Fibroblast of skin of scalp (primary cell): ENCODE measurements around the gene GGT7. TPM values are rescaled to one million over a fixed set of nuclear protein-coding genes. Genes with fewer than 3 reads are reported as not detected.
A peak's percentile ranks its signal among the peaks of the same experiment; 100 is the strongest.
"Not testable (repeated sequence)": the region's sequence is repeated elsewhere in the genome, so short reads cannot be mapped to it uniquely, and the experiment has no call there.

Source experiments
- DNase-seq: peaks from one replicate; pipeline ENCODE4 v3.0.0-alpha.2; 2013
- polyA plus RNA-seq, 2 experiments: library from polyadenylated mRNA; unstranded; fragments of 120-200 nt; gene quantifications; one replicate each; pipeline ENCODE4 v1.2.1, GENCODE V29; 2013; ENCODE audit not compliant: insufficient read length in 2 of 2

Gene GGT7
- 29.4 TPM for polyA plus RNA-seq (2013, experiment 1 of 2; ENCODE audit: insufficient read length)
- 25.9 TPM for polyA plus RNA-seq (2013, experiment 2 of 2; ENCODE audit: insufficient read length)

GRCh38 chr20:34872622-34873224, at the start of gene GGT7:
GGT7 (minus strand) TSS chr20:34872856; CDS start chr20:34872815, 41 bp downstream.
- peak; percentile 77 for DNase-seq

- peak; percentile 10 for DNase-seq
Measured at GRCh38 chr20:34921436-34921835, 48.8 kb upstream of the GGT7 start.

- DNase-seq = no peak
Measured at GRCh38 chr20:34920055-34920454, 47.4 kb upstream of the GGT7 start.

GRCh38 chr20:34916774-34917354, 44.2 kb upstream of the GGT7 start:
- DNase-seq = no peak

GRCh38 chr20:34915749-34916455, 43.2 kb upstream of the GGT7 start:
- DNase-seq = no peak

- no peak for DNase-seq
Measured at GRCh38 chr20:34915131-34915530, 42.5 kb upstream of the GGT7 start.

GRCh38 chr20:34907616-34908469, 35.2 kb upstream of the GGT7 start:
- peak; percentile 93 for DNase-seq

GRCh38 chr20:34904202-34904621, 31.6 kb upstream of the GGT7 start:
- DNase-seq = no peak

- DNase-seq = not testable (repeated sequence)
Measured at GRCh38 chr20:34898731-34899130, 26.1 kb upstream of the GGT7 start.

- DNase-seq = not testable (repeated sequence)
Measured at GRCh38 chr20:34898129-34898528, 25.5 kb upstream of the GGT7 start.

- peak; percentile 13 for DNase-seq
Measured at GRCh38 chr20:34896086-34896621, 23.5 kb upstream of the GGT7 start.

GRCh38 chr20:34895465-34895864, 22.8 kb upstream of the GGT7 start:
- no peak for DNase-seq

- DNase-seq = no peak
Measured at GRCh38 chr20:34894723-34895122, 22.1 kb upstream of the GGT7 start.

GRCh38 chr20:34892671-34893070, 20.0 kb upstream of the GGT7 start:
- DNase-seq = no peak

- peak; percentile 20 for DNase-seq
Measured at GRCh38 chr20:34891166-34892062, 18.8 kb upstream of the GGT7 start.

- no peak for DNase-seq
Measured at GRCh38 chr20:34888468-34888867, 15.8 kb upstream of the GGT7 start.

- no peak for DNase-seq
Measured at GRCh38 chr20:34887023-34887422, 14.4 kb upstream of the GGT7 start.

GRCh38 chr20:34886122-34886521, 13.5 kb upstream of the GGT7 start:
- DNase-seq = no peak

GRCh38 chr20:34884260-34884659, 11.6 kb upstream of the GGT7 start:
- no peak for DNase-seq

GRCh38 chr20:34883809-34884208, 11.2 kb upstream of the GGT7 start:
- DNase-seq = no peak

GRCh38 chr20:34883087-34883688, 10.5 kb upstream of the GGT7 start:
- DNase-seq = no peak
